ENCODE measurements around the gene SLC9A9.

DNA sequence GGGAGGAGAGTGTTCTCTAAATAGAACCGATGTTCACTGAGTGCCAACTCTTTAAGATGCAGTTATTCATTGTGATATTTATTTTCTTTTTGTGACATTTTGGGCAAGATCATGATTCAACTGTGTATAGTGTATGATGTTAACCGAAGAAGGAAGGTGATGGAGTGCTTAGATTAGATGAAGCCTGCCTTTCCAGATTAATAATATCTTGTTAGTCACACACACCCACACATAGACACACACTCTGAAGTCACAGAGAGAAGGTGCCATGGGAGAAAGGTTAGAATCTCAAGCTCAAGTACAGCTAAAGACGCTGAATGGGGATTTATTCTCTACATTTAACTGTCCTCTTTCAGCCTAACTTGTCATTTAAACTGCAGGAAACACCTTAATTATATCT is 77.0 kb downstream of the SLC9A9 start:
- TF ChIP-seq, protein P1, sequence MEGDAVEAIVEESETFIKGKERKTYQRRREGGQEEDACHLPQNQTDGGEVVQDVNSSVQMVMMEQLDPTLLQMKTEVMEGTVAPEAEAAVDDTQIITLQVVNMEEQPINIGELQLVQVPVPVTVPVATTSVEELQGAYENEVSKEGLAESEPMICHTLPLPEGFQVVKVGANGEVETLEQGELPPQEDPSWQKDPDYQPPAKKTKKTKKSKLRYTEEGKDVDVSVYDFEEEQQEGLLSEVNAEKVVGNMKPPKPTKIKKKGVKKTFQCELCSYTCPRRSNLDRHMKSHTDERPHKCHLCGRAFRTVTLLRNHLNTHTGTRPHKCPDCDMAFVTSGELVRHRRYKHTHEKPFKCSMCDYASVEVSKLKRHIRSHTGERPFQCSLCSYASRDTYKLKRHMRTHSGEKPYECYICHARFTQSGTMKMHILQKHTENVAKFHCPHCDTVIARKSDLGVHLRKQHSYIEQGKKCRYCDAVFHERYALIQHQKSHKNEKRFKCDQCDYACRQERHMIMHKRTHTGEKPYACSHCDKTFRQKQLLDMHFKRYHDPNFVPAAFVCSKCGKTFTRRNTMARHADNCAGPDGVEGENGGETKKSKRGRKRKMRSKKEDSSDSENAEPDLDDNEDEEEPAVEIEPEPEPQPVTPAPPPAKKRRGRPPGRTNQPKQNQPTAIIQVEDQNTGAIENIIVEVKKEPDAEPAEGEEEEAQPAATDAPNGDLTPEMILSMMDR (optimal IDR thresholded peaks at IDR 0.05 in 1 of 3, IDR thresholded peaks at IDR 0.05 in 1 of 3, conservative IDR thresholded peaks at IDR 0.05 in 1 of 3; ENCODE audit: extremely low read depth in 1 of 3, insufficient read depth in 2 of 3, low read length in 3 of 3): no peak
- no peak for TF ChIP-seq EZH2 (IDR thresholded peaks at IDR 0.05; ENCODE audit: low read length)

Measured in keratinocyte (primary cell).